NCI-H128 (cell line): Measurements from ENCODE around the gene NDUFAF8.

Experiments
- DNase-seq: peaks from one replicate; lab custom pipeline; 2025; ENCODE audit not compliant: unreplicated experiment; lab: John Stamatoyannopoulos, UW

The NDUFAF8 gene

GRCh38 chr17:81288715-81289114 lies 49.6 kb downstream of the NDUFAF8 start:
- DNase-seq, result no peak

DNA sequence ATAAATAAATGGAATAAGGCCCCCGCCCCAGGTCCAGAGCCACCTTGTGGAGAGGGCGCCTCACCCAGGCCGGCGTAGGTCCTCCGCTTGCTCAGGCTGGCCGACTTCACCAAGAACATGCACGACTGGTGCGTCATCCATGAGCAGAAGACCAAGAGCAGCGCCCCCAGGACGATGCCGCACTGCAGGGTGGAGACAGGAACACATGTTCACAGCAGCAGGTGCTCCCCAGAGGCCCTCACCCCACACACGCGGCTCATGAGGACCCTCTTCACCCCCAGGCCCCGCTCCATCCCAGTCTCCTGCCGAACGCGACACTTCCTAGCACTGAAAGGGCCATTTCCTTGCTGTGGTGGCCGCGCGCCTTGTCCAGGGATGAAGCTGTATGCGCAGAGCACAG lies 50.5 kb downstream of the NDUFAF8 start:
- no peak for DNase-seq

DNA sequence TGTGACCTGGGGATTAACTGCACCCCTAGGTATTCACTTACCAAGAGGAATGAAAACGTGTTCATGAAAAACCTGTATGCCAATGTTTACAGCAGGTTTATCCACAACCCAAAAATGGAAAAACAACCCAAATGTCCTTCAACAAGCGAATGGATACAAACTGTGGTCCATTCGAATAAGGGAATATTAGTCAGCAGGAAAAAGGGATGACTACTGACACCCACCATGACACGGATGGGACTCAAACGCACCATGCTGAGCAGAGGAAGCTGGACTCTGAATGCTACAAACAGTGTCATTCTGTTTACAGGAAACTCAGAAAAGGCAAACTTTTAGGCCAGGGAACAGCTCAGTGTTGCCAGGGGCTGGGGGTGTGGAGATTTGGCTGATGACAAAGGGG lies 51.1 kb downstream of the NDUFAF8 start:
- no peak for DNase-seq
